ENCODE data around the gene PHKB. TPM values are rescaled to one million over a fixed set of nuclear protein-coding genes. Genes with fewer than 3 reads are reported as not detected.

PHKB gene
- polyA plus RNA-seq, 1 donor (not counting 4 experiments of a cell fraction or from before 2014, with no cell fraction given): 71.7 TPM

DNA sequence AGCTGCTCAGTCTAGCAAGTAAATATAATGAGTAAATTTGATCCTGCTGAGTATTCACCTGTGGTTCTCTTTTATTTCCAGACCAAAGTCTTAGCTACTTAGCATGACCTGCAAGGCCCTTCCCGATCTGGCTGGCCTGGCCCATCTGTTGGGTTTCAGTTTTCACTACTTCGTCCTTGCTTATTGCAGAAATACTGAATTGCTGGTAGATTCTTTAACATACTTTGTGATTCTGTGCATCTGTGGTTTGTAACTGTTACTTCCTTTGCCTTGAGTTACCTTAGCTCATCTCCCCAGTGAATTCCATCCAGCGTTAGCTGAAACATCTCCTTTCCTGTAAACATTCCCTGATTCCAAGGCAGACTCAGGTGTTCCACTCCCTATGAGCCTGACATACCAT, 131.1 kb downstream of the PHKB start:
- dilution Hi-C loops (cut with MboI; ENCODE audit: extremely low pct_ligation_motif_present, low sequenced_read_pairs): no loop called here
- Histone ChIP-seq H3K9ac (ENCODE audit: control insufficient read depth, extremely low read depth, insufficient read depth, low read length) (no peak overlapping the region), H3K27ac (ENCODE audit: control insufficient read depth, insufficient read depth, low read length) (no peak overlapping the region), H3K9me1 (ENCODE audit: control insufficient read depth, extremely low read depth, insufficient read depth, low read length) (no peaks in the 10 kb centered on the region), H3K36me3 (ENCODE audit: control insufficient read depth in 2 of 2, extremely low read depth in 1 of 2, insufficient read depth in 2 of 2, low read length in 2 of 2) (peaks cover 11 to 17% of the 10 kb centered on the region in 2 experiments), H2AFZ (ENCODE audit: control insufficient read depth, low read length) (no peak overlapping the region), H4K20me1 (ENCODE audit: control insufficient read depth, extremely low read depth, insufficient read depth, low read length) (no peaks in the 10 kb centered on the region), H3K27me3 (ENCODE audit: control insufficient read depth, extremely low read depth, insufficient read depth, low read length) (no peaks in the 10 kb centered on the region), H3K9me3 (ENCODE audit: control insufficient read depth, low read depth, low read length) (no peaks in the 10 kb centered on the region), H3K4me2 (ENCODE audit: control insufficient read depth, extremely low read depth, insufficient read depth, low read depth, low read length) (no peak overlapping the region), H3K4me1 (ENCODE audit: control insufficient read depth, extremely low read depth, insufficient read depth, low read length) (no peaks in the 10 kb centered on the region), H3K4me3 (ENCODE audit: control insufficient read depth in 2 of 3, extremely low read depth in 1 of 3, insufficient read depth in 2 of 3, low read depth in 1 of 3, low read length in 3 of 3) (no peak overlapping the region), H3K79me2 (ENCODE audit: control insufficient read depth, insufficient read depth, low read length) (no peaks in the 10 kb centered on the region)
- DNase-seq (ENCODE audit: low read depth, low spot score) (no peak), FAIRE-seq (no peak)
- TF ChIP-seq, protein P1, sequence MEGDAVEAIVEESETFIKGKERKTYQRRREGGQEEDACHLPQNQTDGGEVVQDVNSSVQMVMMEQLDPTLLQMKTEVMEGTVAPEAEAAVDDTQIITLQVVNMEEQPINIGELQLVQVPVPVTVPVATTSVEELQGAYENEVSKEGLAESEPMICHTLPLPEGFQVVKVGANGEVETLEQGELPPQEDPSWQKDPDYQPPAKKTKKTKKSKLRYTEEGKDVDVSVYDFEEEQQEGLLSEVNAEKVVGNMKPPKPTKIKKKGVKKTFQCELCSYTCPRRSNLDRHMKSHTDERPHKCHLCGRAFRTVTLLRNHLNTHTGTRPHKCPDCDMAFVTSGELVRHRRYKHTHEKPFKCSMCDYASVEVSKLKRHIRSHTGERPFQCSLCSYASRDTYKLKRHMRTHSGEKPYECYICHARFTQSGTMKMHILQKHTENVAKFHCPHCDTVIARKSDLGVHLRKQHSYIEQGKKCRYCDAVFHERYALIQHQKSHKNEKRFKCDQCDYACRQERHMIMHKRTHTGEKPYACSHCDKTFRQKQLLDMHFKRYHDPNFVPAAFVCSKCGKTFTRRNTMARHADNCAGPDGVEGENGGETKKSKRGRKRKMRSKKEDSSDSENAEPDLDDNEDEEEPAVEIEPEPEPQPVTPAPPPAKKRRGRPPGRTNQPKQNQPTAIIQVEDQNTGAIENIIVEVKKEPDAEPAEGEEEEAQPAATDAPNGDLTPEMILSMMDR (optimal IDR thresholded peaks at IDR 0.05 in 1 of 3, IDR thresholded peaks at IDR 0.05 in 1 of 3, conservative IDR thresholded peaks at IDR 0.05 in 1 of 3; ENCODE audit: extremely low read depth in 1 of 3, insufficient read depth in 2 of 3, low read length in 3 of 3): no peak
- TF ChIP-seq EZH2 (IDR thresholded peaks at IDR 0.05; ENCODE audit: low read length): no peak

DNA sequence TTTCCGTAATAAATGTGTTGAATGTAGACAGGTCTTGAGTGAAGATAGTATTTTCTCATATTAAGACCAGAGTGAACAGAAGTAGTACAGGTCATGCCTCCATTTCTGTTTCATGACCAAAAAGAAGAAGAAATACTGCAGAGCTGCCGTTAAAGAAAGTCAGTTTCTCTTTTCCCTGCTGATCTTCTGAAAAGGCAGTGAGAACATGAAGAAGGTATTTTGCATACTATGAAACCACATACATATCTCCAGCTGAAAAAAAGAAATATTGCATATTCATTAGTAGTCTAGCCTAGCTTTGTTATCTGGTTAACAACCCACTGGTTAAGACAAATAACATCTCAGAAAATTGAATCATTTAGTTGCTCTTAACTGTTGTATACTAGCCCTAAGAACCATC, 138.4 kb downstream of the PHKB start:
- Histone ChIP-seq H3K27me3 (ENCODE audit: control insufficient read depth, extremely low read depth, insufficient read depth, low read length) (no peaks in the 10 kb centered on the region), H4K20me1 (ENCODE audit: control insufficient read depth, extremely low read depth, insufficient read depth, low read length) (no peaks in the 10 kb centered on the region), H2AFZ (ENCODE audit: control insufficient read depth, low read length) (no peak overlapping the region), H3K9me3 (ENCODE audit: control insufficient read depth, low read depth, low read length) (no peaks in the 10 kb centered on the region), H3K79me2 (ENCODE audit: control insufficient read depth, insufficient read depth, low read length) (no peaks in the 10 kb centered on the region), H3K9ac (ENCODE audit: control insufficient read depth, extremely low read depth, insufficient read depth, low read length) (no peak overlapping the region), H3K9me1 (ENCODE audit: control insufficient read depth, extremely low read depth, insufficient read depth, low read length) (no peaks in the 10 kb centered on the region), H3K4me1 (ENCODE audit: control insufficient read depth, extremely low read depth, insufficient read depth, low read length) (no peaks in the 10 kb centered on the region), H3K36me3 (ENCODE audit: control insufficient read depth in 2 of 2, extremely low read depth in 1 of 2, insufficient read depth in 2 of 2, low read length in 2 of 2) (peaks cover 0 to 5% of the 10 kb centered on the region in 2 experiments), H3K27ac (ENCODE audit: control insufficient read depth, insufficient read depth, low read length) (no peak overlapping the region), H3K4me2 (ENCODE audit: control insufficient read depth, extremely low read depth, insufficient read depth, low read depth, low read length) (no peak overlapping the region), H3K4me3 (ENCODE audit: control insufficient read depth in 2 of 3, extremely low read depth in 1 of 3, insufficient read depth in 2 of 3, low read depth in 1 of 3, low read length in 3 of 3) (no peak overlapping the region)
- dilution Hi-C loops (cut with MboI; ENCODE audit: extremely low pct_ligation_motif_present, low sequenced_read_pairs): no loop called here
- no peak for DNase-seq (ENCODE audit: low read depth, low spot score)
- no peak for FAIRE-seq
- TF ChIP-seq, protein P1 (optimal IDR thresholded peaks at IDR 0.05 in 1 of 3, IDR thresholded peaks at IDR 0.05 in 1 of 3, conservative IDR thresholded peaks at IDR 0.05 in 1 of 3; ENCODE audit: extremely low read depth in 1 of 3, insufficient read depth in 2 of 3, low read length in 3 of 3): no peak
- TF ChIP-seq EZH2 (IDR thresholded peaks at IDR 0.05; ENCODE audit: low read length): no peak
